ENCODE measurements around the gene PAWR. TPM values are rescaled to one million over a fixed set of nuclear protein-coding genes. Genes with fewer than 3 reads are reported as not detected.

The PAWR gene
- polyA plus RNA-seq, 6 donors from 2014 or later: 15.8 to 29.9 (median 20.3) TPM

DNA sequence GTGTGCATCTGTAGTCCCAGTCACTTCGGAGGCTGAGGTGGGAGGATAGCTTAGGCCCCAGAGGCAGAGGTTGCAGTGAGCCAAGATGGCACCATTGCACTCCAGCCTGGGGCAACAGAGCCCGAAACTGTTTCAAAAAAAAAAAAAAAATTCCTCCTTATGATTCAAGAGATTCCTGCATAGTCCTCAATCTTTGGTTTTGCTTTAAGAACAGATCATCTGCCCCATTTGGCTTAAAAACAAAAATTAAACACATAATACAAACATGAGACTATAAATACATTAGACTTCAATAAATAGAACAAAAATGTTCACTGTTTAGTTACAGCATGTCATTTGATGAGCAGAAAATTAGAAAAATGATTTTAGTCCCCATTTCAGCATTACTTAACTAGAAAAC lies 131.2 kb downstream of the PAWR start:
- Mint-ChIP-seq H3K9me3 (peaks cover 0 to 7% (median 0%) of the 10 kb centered on the region in 7 donors), H3K36me3 (peaks cover 8 to 13% of the 10 kb centered on the region in 2 donors), H3K27me3 (no peaks in the 10 kb centered on the region), H3K4me1 (peaks cover 7 to 13% (median 10%) of the 10 kb centered on the region in 3 donors), H3K4me3 (no peak overlapping the region), H3K27ac (peak overlapping the region in 1 of 6 donors; percentile 47)
- no peak for ATAC-seq (ENCODE audit: low read depth in 2 of 2)
- DNase-seq: no peak

DNA sequence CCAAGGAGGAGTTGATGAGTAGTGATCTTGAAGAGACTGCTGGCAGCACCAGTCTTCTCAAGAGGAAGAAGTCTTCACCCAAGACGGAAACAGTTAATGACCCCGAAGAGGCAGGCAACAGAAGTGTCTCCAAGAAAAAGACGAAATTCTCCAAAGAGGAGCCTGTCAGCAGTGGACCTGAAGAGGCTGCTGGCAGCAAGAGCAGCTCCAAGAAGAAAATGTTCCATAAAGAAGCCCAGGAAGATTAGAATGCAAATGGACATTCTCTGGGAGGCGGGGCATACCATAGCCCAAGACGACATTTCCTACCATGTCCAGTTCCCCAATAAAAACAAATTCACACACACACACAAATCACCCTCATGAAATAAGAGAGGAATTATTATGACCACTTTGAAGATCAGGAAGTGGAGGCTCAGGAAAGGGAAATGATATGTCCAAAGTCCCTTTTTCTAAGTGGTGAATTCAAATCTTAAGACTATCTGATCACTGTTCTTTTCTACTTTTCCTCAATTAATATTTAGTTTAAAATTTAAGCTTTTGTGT lies 131.8 kb downstream of the PAWR start:
- Mint-ChIP-seq H3K4me3 (no peak overlapping the region), H3K9me3 (peaks cover 0 to 7% (median 0%) of the 10 kb centered on the region in 7 donors), H3K4me1 (peaks cover 7 to 13% (median 10%) of the 10 kb centered on the region in 3 donors), H3K27ac (peak overlapping the region in 1 of 6 donors; percentile 47), H3K27me3 (no peaks in the 10 kb centered on the region), H3K36me3 (peaks cover 8 to 13% of the 10 kb centered on the region in 2 donors)
- ATAC-seq (ENCODE audit: low read depth in 2 of 2): no peak
- no peak for DNase-seq

DNA sequence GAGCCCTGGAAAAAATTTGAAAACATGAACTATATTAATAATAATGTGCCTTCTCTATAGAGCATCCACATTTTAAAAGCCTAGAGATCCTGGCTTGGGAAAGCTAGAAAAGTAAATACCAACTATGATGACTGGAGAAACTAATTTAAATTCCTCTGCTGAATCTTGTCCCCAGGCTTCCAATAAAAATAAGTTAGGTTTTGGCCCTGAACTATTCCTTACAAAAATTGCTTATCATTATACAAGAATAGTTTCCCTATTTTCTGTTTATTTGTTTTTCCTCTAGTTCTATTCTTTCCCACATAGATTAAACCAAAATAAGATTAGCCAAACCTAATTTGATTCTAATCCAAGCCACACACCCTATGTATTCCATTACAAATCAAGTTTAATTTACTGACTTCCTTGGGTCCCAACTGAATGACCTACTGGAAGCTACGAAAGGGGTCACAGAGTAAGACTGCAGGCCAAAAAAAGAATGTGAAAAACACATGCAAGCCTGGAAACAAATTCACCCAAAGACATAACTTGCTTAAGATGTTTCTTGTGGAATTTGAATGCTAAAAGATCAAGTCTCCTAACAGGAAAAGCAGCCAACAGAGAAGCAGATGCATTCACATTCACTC lies 133.0 kb downstream of the PAWR start:
- Mint-ChIP-seq H3K36me3 (peaks cover 5 to 10% of the 10 kb centered on the region in 2 donors), H3K9me3 (peaks cover 0 to 7% (median 0%) of the 10 kb centered on the region in 7 donors), H3K27ac (peak overlapping the region in 1 of 6 donors; percentile 67), H3K4me1 (peaks cover 7 to 13% (median 10%) of the 10 kb centered on the region in 3 donors), H3K4me3 (no peak overlapping the region), H3K27me3 (no peaks in the 10 kb centered on the region)
- DNase-seq (no peak), ATAC-seq (ENCODE audit: low read depth in 2 of 2) (no peak)

DNA sequence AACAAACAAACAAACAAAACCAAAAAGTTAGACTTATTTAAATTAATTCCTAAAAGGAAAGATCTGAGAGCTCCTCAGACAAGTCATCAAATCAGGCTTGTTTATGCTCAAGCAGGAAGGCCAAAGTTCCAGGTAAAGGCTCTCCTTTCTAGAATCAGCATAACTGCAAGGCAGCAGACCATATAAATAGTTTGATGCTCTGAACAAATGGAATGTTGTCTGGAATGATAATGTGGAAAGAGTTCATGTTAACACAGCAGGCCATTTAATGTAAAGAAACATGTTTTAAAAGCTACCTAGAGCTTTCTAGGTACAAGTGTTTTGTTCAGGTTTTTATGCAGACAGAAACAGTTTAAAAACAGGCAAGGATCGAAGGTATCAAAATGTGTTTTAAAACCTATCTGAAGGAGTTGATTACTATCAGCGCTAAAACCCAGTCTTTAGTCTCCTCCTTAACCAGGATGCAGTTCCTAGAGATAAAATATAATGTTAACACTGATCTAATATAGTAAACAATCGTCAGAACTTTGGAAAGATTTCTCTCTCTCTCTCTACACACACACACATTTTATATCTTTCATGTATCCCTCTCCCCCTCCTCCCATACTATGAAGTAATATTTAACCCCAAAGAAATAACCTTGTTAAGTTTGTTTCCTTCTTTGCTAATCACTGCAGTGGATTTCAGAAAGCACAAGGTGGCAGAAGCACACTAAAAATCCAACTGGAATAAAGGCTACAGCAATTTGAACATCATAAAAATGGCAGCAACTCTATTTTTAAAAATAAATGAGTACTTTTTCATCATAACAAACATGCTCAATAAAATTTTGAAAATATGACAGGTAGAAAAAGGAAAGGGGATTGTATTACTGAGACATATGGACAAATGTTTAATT lies 135.5 kb downstream of the PAWR start:
- Mint-ChIP-seq H3K4me1 (peaks cover 7 to 13% (median 10%) of the 10 kb centered on the region in 3 donors), H3K9me3 (peaks cover 0 to 1% (median 0%) of the 10 kb centered on the region in 7 donors), H3K4me3 (no peak overlapping the region), H3K36me3 (peaks cover 7 to 8% of the 10 kb centered on the region in 2 donors), H3K27me3 (no peaks in the 10 kb centered on the region), H3K27ac (peak overlapping the region in 3 of 6 donors; percentile 2 to 30 (median 14))
- no peak for DNase-seq
- ATAC-seq (ENCODE audit: low read depth in 2 of 2): no peak

DNA sequence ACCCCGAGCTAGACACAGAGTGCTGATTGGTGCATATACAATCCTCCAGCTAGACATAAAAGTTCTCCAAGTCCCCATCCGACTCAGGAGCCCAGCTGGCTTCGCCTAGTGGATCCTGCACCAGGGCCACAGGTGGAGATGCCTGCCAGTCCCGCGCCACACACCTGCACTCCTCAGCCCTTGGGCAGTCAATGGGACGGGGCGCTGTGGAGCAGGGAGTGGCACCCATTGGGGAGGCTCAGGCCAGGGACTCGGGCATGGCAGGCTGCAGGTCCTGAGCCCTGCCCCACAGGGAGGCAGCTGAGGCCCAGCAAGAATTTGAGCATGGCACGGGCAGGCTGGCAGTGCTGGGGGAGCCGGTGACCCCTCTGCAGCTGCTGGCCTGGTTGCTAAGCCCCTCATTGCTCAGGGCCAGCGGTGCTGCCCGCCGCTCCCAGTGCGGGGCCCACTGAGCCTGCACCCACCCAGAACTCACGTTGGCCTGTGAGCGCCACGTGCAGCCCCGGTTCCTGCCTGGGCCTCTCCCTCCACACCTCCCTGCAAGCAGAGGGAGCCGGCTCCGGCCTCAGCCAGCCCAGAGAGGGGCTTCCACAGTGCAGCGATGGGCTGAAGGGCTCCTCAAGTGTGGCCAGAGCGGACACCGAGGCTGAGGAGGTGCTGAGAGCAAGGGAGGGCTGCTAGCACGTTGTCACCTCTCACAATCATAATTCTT lies 136.7 kb downstream of the PAWR start:
- Mint-ChIP-seq H3K9me3 (peaks cover 0 to 1% (median 0%) of the 10 kb centered on the region in 7 donors), H3K27ac (no peak overlapping the region), H3K27me3 (no peaks in the 10 kb centered on the region), H3K36me3 (peaks cover 7 to 8% of the 10 kb centered on the region in 2 donors), H3K4me1 (peaks cover 6 to 13% (median 10%) of the 10 kb centered on the region in 3 donors), H3K4me3 (no peak overlapping the region)
- ATAC-seq (ENCODE audit: low read depth in 2 of 2) (no peak), DNase-seq (no peak)

DNA sequence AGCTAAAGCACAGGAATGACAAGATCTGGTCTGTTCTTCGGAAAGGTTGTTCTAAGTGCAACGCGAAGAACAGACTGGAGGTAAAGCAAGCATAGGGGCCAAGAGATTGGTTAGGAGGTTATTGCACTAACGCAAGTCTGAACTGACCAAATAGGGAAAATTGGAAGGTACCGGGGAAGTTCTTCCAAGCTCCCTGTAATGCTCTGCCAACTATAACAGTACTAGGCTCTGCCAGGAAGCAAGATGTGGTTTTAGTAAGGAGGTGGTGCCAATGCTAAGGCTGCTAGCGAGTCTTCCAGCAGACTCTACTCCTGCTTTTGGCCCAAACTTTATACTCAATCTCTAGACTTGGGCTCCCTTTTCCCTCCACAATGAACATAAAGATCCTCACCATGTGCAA lies 138.6 kb downstream of the PAWR start:
- H3K9me3 Mint-ChIP-seq: peaks cover 0 to 1% (median 0%) of the 10 kb centered on the region in 7 donors
- no peaks in the 10 kb centered on the region for H3K27me3 Mint-ChIP-seq
- ATAC-seq (ENCODE audit: low read depth in 2 of 2): no peak
- no peak for DNase-seq
- peak overlapping the region in 1 of 6 donors; percentile 35 for H3K27ac Mint-ChIP-seq
- H3K4me3 Mint-ChIP-seq: no peak overlapping the region
- H3K36me3 Mint-ChIP-seq: peaks cover 7 to 8% of the 10 kb centered on the region in 2 donors
- H3K4me1 Mint-ChIP-seq: peaks cover 1 to 6% (median 4%) of the 10 kb centered on the region in 3 donors

DNA sequence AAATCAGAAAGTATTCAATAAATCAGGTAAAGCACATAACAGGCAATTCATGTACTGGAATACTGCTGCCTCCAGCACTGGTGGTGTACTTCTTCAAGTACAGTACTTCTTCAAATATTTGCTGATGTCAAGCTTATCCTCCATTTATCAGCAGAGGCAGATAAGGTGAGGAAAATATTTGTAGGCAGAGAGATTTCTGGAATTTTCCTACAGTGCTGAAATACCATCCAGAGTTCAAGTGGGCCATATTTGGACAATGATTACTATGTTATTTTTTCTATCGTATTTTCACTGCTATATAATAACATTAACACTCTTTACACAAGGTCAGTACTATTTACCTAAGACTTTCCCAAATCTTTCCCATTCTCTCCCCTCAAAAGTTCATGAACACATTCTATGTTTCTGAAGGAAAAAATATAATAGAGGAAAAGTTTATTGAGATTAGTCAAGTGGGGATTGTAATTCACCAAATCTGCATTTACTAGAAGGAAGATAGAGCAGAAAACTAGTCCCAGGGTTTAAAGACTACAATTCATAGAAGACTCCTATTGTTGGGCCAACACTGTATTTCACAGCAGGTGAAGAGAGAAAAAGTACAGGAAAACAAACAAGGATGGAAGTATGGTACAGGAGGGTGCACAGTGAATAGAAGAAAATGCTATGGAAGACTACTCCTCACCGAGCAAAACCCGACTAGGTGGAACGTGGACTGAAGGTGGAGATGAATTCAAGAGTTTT lies 141.1 kb downstream of the PAWR start:
- Mint-ChIP-seq H3K36me3 (peaks cover 7 to 8% of the 10 kb centered on the region in 2 donors), H3K4me1 (peaks cover 0 to 2% (median 0%) of the 10 kb centered on the region in 3 donors), H3K9me3 (peaks cover 0 to 1% (median 0%) of the 10 kb centered on the region in 7 donors), H3K27ac (peak overlapping the region in 1 of 6 donors; percentile 55), H3K27me3 (no peaks in the 10 kb centered on the region), H3K4me3 (no peak overlapping the region)
- DNase-seq (no peak), ATAC-seq (ENCODE audit: low read depth in 2 of 2) (no peak)

DNA sequence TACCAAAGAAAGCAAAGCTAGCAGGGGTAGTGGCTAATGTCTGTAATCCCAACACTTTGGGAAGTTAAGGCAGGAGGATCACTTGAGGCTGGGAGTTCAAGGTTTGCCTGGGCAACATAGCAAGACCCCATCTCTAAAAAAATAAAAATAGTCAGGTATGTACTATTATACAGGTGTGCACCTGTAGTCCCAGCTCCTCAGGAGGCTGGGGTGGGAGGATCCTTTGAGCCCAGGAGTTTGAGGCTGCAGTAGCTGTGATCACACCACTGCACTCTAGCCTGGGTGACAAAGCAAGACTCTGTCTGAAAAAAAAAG lies 142.2 kb downstream of the PAWR start:
- peak overlapping the region in 2 of 6 donors; percentile 83 to 89 for H3K27ac Mint-ChIP-seq
- H3K36me3 Mint-ChIP-seq: peaks cover 7 to 8% of the 10 kb centered on the region in 2 donors
- DNase-seq: no peak

DNA sequence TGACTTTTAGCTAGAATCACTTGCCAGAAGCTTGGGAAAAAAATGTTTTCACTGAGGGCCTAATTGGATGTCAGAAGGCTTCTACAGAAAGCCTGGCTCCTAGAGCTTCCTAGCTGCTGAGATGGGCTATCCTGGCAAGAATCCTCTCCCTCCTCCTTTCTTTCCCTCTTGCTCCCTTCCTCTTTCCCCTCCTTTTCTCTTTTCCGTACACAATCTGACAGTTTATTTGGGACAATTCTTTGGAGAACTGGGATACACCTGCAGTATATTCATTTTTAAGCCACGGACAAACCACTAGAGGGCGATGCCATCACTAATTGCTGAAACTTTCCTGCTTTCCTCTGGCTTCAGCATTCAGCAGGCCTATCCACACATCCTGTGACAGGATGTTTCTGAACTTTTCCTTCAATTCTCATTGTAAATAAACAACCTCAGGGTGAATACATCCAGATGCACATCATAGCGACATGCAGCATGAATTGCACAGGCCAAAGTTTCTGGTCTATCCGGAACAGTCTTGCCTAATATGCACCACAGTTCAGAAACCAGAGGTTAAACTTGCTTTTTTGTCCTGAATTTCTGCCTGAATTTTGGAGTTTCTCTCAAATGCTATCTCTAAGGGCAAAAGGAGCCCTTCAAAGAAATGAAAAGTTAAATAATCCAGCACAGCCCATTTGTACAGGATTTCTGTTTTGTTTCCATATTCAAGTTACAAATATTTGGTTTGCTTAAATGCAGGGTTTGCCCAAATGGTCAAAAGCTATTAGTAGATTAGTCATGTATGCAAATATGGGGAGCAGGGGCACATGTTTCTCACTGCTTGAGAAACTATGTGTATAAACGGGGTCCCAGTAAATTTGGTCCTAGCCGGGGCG lies 142.8 kb downstream of the PAWR start:
- peak overlapping the region in 1 of 6 donors; percentile 2 for H3K27ac Mint-ChIP-seq

More for the DNA sequence above, 142.2 kb downstream of the PAWR start:
- ATAC-seq (ENCODE audit: low read depth in 2 of 2): no peak
- Mint-ChIP-seq H3K4me3 (no peak overlapping the region), H3K9me3 (peaks cover 0 to 1% (median 0%) of the 10 kb centered on the region in 7 donors), H3K27me3 (no peaks in the 10 kb centered on the region), H3K4me1 (peaks cover 0 to 2% (median 0%) of the 10 kb centered on the region in 3 donors)

DNA sequence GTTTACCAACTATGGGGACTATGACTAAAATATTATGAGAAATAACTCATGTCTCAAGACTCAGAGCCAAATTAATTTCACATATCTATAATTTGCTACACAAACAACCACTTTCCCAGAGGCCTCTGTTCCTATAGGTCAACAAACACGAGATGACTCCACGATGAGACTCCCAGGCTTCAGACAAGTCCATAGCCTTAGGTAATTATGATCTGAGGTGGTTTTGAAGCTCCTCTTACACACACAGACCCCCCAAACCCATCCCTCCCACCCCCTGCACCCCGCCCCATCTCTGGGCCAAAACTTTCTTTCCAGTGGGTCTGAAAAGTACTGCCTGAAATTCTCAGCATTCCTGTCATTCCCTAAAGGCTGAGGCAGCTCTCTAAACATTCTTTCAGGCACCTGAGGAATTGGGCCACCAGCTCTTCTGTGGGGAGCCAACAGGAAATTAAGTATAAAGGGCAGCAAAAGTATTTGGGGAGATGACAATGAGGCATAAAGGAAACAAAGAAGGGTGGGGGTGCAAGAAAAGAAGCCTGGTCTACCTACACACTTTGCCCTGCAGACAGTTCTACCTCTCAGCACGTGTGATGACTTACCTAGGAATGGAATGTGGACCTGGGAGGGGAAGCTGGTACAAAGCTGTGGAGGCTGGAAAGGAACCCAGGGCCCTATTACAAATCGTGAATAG lies 143.6 kb downstream of the PAWR start:
- Mint-ChIP-seq H3K27me3 (no peaks in the 10 kb centered on the region), H3K4me1 (peaks cover 0 to 2% (median 0%) of the 10 kb centered on the region in 3 donors), H3K9me3 (peaks cover 0 to 1% (median 0%) of the 10 kb centered on the region in 7 donors), H3K36me3 (peaks cover 0 to 8% of the 10 kb centered on the region in 2 donors), H3K27ac (no peak overlapping the region), H3K4me3 (no peak overlapping the region)
- no peak for DNase-seq
- no peak for ATAC-seq (ENCODE audit: low read depth in 2 of 2)

More for the DNA sequence above, 142.8 kb downstream of the PAWR start:
- Mint-ChIP-seq H3K4me3 (no peak overlapping the region), H3K27me3 (no peaks in the 10 kb centered on the region), H3K36me3 (peaks cover 6 to 8% of the 10 kb centered on the region in 2 donors), H3K4me1 (peaks cover 0 to 2% (median 0%) of the 10 kb centered on the region in 3 donors), H3K9me3 (peaks cover 0 to 1% (median 0%) of the 10 kb centered on the region in 7 donors)
- ATAC-seq (ENCODE audit: low read depth in 2 of 2): no peak
- no peak for DNase-seq

DNA sequence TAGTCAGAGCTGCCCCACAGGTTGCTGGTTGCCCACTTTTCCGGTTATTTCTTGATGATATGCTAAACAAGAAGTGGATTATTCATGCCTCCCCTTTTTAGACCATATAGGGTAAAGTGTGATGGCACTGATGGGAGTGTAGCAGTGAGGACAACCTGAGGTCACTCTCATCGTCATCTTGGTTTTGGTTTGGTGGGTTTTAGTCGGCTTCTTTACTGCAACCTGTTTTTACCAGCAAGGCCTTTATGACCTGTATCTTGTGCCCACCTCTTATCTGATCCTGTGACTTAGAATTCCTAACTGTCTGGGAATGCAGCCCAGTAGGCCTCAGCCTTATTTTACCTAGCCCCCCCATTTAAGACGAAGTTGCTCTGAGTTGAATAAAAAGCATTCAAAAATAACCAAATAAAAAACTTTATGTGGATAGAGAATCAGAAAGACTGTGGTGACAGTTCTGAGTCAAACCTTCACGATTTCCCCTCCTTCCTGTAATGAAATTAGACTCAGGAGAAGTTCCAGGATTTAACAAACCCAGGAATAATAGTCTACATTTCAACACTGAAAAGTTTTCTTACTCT lies 144.2 kb downstream of the PAWR start:
- DNase-seq: no peak
- Mint-ChIP-seq H3K4me3 (no peak overlapping the region), H3K4me1 (peaks cover 0 to 2% (median 0%) of the 10 kb centered on the region in 3 donors), H3K27me3 (no peaks in the 10 kb centered on the region), H3K27ac (no peak overlapping the region), H3K36me3 (peaks cover 0 to 2% of the 10 kb centered on the region in 2 donors), H3K9me3 (peaks cover 0 to 1% (median 0%) of the 10 kb centered on the region in 7 donors)
- no peak for ATAC-seq (ENCODE audit: low read depth in 2 of 2)

Data from naive B cell (primary cell).